HepG2 (cell line): ENCODE measurements around the gene G6PC3. TPM values are rescaled to one million over a fixed set of nuclear protein-coding genes. Genes with fewer than 3 reads are reported as not detected.

ENCODE experiments used
- GLI4 ChIP-seq: sonication (generic); formaldehyde crosslinking; IDR thresholded peaks from 2 replicates; pipeline ENCODE4 v1.5.1; 2020; ENCODE audit warnings: missing genetic modification reagents, mild to moderate bottlenecking, moderate library complexity, borderline replicate concordance
- IKZF4 ChIP-seq: sonication (generic); formaldehyde crosslinking; IDR thresholded peaks from 2 replicates; pipeline ENCODE4 v1.5.1; 2020; ENCODE audit warnings: borderline replicate concordance, mild to moderate bottlenecking, low read depth, missing genetic modification reagents; ENCODE audit errors: not compliant biosample characterization
- PAF1 ChIP-seq: IDR thresholded peaks from 2 replicates; pipeline ENCODE4 v1.6.1; 2016; ENCODE audit warnings: missing genetic modification reagents, missing compliant biosample characterization
- SAP130 ChIP-seq: IDR thresholded peaks from 2 replicates; pipeline ENCODE4 v1.6.1; 2016; ENCODE audit warnings: low read depth
- SCMH1 ChIP-seq: sonication (generic); formaldehyde crosslinking; IDR thresholded peaks from 2 replicates; pipeline ENCODE4 v1.9.0; 2021; ENCODE audit warnings: missing genetic modification reagents, mild to moderate bottlenecking, borderline replicate concordance
- STAT5B ChIP-seq: sonication (generic); formaldehyde crosslinking; IDR thresholded peaks from 2 replicates; pipeline ENCODE4 v1.4.0; 2020; ENCODE audit warnings: missing genetic modification reagents
- ZNF136 ChIP-seq: sonication (generic); formaldehyde crosslinking; IDR thresholded peaks from 2 replicates; pipeline ENCODE4 v1.8.1; 2022; ENCODE audit warnings: low read depth, mild to moderate bottlenecking, moderate library complexity, missing genetic modification reagents
- ZNF572 ChIP-seq: sonication (generic); formaldehyde crosslinking; IDR thresholded peaks from 2 replicates; pipeline ENCODE4 v1.5.1; 2020; ENCODE audit warnings: mild to moderate bottlenecking, missing genetic modification reagents
- ZNF746 ChIP-seq: sonication (generic); formaldehyde crosslinking; IDR thresholded peaks from 2 replicates; pipeline ENCODE4 v1.8.0; 2022; ENCODE audit warnings: mild to moderate bottlenecking, missing genetic modification reagents
- ZNF841 ChIP-seq: sonication (generic); formaldehyde crosslinking; IDR thresholded peaks from 2 replicates; pipeline ENCODE4 v1.8.1; 2023; ENCODE audit warnings: missing genetic modification reagents, borderline replicate concordance
- ZSCAN30 ChIP-seq: sonication (generic); formaldehyde crosslinking; IDR thresholded peaks from 2 replicates; pipeline ENCODE4 v1.5.0; 2020; ENCODE audit warnings: mild to moderate bottlenecking, missing genetic modification reagents
- polyA plus RNA-seq, 8 experiments: library from polyadenylated mRNA; depleted of rRNA in 3 of 8; stranded (reverse) in 7 of 8; unstranded in 1 of 8; fragments of >200 nt; fragmentation: Illumina TruSeq in 4 of 8; extraction: Trizol in 4 of 8; gene quantifications; 2 replicates each; pipeline versions ENCODE4 v1.2.1 to v1.2.3, GENCODE V29; 2011 to 2016; ENCODE audit warnings: low read depth in 4 of 8, missing spikeins in 1 of 8, mixed read lengths in 1 of 8; ENCODE audit not compliant: insufficient read depth in 1 of 8
- total RNA-seq, 5 experiments: library from RNA; depleted of rRNA; stranded (reverse); fragments of >200 nt; fragmentation: Illumina TruSeq; extraction: Trizol; gene quantifications; 2 replicates each; pipeline ENCODE4 v1.2.3, GENCODE V29; 2016; ENCODE audit warnings: low read depth in 1 of 5
- TF ChIP-seq, protein P1 (sequence below): sonication (generic); formaldehyde crosslinking; IDR thresholded peaks from 2 replicates; pipeline ENCODE4 v1.5.1; 2020; ENCODE audit warnings: mild to moderate bottlenecking, missing genetic modification reagents, borderline replicate concordance
- TF ChIP-seq, protein P2 (sequence below): sonication (generic); formaldehyde crosslinking; IDR thresholded peaks from 2 replicates; pipeline ENCODE4 v1.9.0; 2021; ENCODE audit warnings: mild to moderate bottlenecking, missing genetic modification reagents
- TF ChIP-seq, protein P3 (sequence below): sonication (generic); formaldehyde crosslinking; conservative IDR thresholded peaks from 2 replicates; pipeline ENCODE4 v1.4.0; 2020; ENCODE audit warnings: mild to moderate bottlenecking, missing genetic modification reagents, moderate library complexity
- TF ChIP-seq, protein P4 (sequence below): sonication (generic); formaldehyde crosslinking; IDR thresholded peaks from 2 replicates; pipeline ENCODE4 v1.4.0; 2020; ENCODE audit warnings: missing genetic modification reagents, low read depth, mild to moderate bottlenecking, borderline replicate concordance

Gene G6PC3
- total and polyA plus RNA-seq, 2 of the 13 experiments (the other 11 are each of a cell fraction or from before 2014, with no cell fraction given) = 38.5 to 75.8 TPM

DNA sequence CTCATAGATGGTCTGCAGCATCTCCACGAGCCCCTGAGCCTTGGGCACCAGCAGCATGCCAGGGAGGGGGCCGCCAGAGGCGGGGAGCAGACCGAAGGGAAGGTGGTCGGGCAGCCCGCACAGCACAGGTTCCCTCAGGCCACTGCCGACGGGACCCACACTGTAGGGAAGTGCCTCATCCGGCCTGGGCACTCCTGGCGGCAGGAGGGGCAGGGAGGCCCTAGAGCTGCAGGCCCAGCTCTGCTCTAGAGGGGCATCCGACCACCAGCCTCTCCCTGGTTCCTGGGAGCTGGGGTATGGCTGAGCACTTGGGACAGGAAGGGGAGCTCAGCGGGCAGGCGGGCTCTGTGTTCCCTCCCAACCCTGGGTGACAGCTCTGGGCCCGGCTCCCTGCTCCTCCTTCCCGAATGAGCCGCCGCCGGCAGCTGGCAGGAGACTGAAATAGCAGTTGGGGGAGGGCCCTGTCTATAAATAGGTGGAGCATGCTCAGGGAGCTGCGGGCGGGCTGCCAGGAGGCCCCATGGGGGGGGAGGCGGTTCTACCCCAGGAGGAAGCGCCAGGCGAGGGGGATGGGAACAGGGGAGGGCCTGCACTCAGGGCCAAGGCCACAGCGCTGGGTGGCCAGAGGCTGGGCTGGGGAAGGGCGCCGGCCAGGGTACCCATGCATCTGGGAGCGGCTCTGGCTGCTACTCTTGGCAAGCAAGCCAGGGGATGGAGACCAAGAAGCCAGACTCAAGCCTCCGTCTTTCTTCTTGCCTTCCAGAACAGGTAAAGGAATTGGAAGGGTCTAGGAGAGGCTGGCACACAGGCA, 40.5 kb downstream of the G6PC3 start (continued):
- TF ChIP-seq, protein P1, sequence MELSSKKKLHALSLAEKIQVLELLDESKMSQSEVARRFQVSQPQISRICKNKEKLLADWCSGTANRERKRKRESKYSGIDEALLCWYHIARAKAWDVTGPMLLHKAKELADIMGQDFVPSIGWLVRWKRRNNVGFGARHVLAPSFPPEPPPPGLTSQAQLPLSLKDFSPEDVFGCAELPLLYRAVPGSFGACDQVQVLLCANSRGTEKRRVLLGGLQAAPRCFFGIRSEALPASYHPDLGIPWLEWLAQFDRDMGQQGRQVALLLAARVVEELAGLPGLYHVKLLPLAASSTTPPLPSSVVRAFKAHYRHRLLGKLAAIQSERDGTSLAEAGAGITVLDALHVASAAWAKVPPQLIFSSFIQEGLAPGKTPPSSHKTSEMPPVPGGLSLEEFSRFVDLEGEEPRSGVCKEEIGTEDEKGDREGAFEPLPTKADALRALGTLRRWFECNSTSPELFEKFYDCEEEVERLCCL = peak; percentile 82; the same call in 1 of the 2 replicates
- no peak for TF ChIP-seq SCMH1 (CRISPR knock-in tag)
- peak; percentile 71; the same call in 1 of the 2 replicates for TF ChIP-seq ZNF841
- peak; percentile 84; the same call in 1 of the 2 replicates for TF ChIP-seq GLI4 (CRISPR knock-in tag)
- no peak for TF ChIP-seq STAT5B (CRISPR knock-in tag)
- TF ChIP-seq, protein P2, sequence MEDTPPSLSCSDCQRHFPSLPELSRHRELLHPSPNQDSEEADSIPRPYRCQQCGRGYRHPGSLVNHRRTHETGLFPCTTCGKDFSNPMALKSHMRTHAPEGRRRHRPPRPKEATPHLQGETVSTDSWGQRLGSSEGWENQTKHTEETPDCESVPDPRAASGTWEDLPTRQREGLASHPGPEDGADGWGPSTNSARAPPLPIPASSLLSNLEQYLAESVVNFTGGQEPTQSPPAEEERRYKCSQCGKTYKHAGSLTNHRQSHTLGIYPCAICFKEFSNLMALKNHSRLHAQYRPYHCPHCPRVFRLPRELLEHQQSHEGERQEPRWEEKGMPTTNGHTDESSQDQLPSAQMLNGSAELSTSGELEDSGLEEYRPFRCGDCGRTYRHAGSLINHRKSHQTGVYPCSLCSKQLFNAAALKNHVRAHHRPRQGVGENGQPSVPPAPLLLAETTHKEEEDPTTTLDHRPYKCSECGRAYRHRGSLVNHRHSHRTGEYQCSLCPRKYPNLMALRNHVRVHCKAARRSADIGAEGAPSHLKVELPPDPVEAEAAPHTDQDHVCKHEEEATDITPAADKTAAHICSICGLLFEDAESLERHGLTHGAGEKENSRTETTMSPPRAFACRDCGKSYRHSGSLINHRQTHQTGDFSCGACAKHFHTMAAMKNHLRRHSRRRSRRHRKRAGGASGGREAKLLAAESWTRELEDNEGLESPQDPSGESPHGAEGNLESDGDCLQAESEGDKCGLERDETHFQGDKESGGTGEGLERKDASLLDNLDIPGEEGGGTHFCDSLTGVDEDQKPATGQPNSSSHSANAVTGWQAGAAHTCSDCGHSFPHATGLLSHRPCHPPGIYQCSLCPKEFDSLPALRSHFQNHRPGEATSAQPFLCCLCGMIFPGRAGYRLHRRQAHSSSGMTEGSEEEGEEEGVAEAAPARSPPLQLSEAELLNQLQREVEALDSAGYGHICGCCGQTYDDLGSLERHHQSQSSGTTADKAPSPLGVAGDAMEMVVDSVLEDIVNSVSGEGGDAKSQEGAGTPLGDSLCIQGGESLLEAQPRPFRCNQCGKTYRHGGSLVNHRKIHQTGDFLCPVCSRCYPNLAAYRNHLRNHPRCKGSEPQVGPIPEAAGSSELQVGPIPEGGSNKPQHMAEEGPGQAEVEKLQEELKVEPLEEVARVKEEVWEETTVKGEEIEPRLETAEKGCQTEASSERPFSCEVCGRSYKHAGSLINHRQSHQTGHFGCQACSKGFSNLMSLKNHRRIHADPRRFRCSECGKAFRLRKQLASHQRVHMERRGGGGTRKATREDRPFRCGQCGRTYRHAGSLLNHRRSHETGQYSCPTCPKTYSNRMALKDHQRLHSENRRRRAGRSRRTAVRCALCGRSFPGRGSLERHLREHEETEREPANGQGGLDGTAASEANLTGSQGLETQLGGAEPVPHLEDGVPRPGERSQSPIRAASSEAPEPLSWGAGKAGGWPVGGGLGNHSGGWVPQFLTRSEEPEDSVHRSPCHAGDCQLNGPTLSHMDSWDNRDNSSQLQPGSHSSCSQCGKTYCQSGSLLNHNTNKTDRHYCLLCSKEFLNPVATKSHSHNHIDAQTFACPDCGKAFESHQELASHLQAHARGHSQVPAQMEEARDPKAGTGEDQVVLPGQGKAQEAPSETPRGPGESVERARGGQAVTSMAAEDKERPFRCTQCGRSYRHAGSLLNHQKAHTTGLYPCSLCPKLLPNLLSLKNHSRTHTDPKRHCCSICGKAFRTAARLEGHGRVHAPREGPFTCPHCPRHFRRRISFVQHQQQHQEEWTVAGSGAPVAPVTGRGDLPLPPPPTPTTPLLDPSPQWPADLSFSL (CRISPR knock-in tag) = peak; percentile 68
- TF ChIP-seq SAP130 (CRISPR knock-in tag) = peak; percentile 99
- TF ChIP-seq ZNF746 (CRISPR knock-in tag) = peak; percentile 100
- peak; percentile 58; the same call in 1 of the 2 replicates for TF ChIP-seq ZNF572 (CRISPR knock-in tag)
- no peak for TF ChIP-seq PAF1 (CRISPR knock-in tag)
- no peak; the same call in 1 of the 2 replicates for TF ChIP-seq ZSCAN30
- TF ChIP-seq, protein P3, sequence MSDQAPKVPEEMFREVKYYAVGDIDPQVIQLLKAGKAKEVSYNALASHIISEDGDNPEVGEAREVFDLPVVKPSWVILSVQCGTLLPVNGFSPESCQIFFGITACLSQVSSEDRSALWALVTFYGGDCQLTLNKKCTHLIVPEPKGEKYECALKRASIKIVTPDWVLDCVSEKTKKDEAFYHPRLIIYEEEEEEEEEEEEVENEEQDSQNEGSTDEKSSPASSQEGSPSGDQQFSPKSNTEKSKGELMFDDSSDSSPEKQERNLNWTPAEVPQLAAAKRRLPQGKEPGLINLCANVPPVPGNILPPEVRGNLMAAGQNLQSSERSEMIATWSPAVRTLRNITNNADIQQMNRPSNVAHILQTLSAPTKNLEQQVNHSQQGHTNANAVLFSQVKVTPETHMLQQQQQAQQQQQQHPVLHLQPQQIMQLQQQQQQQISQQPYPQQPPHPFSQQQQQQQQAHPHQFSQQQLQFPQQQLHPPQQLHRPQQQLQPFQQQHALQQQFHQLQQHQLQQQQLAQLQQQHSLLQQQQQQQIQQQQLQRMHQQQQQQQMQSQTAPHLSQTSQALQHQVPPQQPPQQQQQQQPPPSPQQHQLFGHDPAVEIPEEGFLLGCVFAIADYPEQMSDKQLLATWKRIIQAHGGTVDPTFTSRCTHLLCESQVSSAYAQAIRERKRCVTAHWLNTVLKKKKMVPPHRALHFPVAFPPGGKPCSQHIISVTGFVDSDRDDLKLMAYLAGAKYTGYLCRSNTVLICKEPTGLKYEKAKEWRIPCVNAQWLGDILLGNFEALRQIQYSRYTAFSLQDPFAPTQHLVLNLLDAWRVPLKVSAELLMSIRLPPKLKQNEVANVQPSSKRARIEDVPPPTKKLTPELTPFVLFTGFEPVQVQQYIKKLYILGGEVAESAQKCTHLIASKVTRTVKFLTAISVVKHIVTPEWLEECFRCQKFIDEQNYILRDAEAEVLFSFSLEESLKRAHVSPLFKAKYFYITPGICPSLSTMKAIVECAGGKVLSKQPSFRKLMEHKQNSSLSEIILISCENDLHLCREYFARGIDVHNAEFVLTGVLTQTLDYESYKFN (CRISPR knock-in tag) = peak; percentile 100
- TF ChIP-seq ZNF136 (CRISPR knock-in tag) = peak; percentile 59; the same call in 1 of the 2 replicates
- peak; percentile 58 for TF ChIP-seq IKZF4 (CRISPR knock-in tag)
- TF ChIP-seq, protein P4, sequence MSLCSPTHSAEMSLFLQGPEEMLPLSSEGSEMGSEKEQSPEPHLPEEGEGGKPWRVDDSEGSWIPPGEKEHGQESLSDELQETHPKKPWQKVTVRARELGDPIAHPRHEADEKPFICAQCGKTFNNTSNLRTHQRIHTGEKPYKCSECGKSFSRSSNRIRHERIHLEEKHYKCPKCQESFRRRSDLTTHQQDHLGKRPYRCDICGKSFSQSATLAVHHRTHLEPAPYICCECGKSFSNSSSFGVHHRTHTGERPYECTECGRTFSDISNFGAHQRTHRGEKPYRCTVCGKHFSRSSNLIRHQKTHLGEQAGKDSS (CRISPR knock-in tag) = peak; percentile 98
